HepG2 (cell line): ENCODE results near the gene EIF1. TPM values are rescaled to one million over a fixed set of nuclear protein-coding genes. Genes with fewer than 3 reads are reported as not detected.

Experiments
- GATAD1 ChIP-seq: IDR thresholded peaks from 2 replicates; pipeline ENCODE4 v1.6.1; 2016; ENCODE audit warnings: missing genetic modification reagents, missing compliant biosample characterization
- HES4 ChIP-seq: sonication (generic); formaldehyde crosslinking; IDR thresholded peaks from 2 replicates; pipeline ENCODE4 v1.9.0; 2021; ENCODE audit warnings: mild to moderate bottlenecking, missing genetic modification reagents, borderline replicate concordance
- PHF5A ChIP-seq: IDR thresholded peaks from one replicate; pipeline ENCODE4 v1.6.1; 2018; ENCODE audit warnings: low read depth, missing genetic modification reagents; ENCODE audit not compliant: unreplicated experiment
- POLR2G ChIP-seq: fragments of 200-400 bp; formaldehyde crosslinking; IDR thresholded peaks from 2 replicates; pipeline ENCODE4 v1.6.1; 2018; ENCODE audit warnings: mild to moderate bottlenecking, low read depth, low read length, moderate library complexity
- RAD21 ChIP-seq: fragments of 450-650 bp; formaldehyde crosslinking; IDR thresholded peaks from 2 replicates; pipeline ENCODE4 v1.5.0; 2020; ENCODE audit warnings: mild to moderate bottlenecking
- SAFB2 ChIP-seq: sonication (generic); formaldehyde crosslinking; IDR thresholded peaks from 2 replicates; pipeline ENCODE4 v1.5.1; 2020; ENCODE audit warnings: missing genetic modification reagents, low read depth, mild to moderate bottlenecking, borderline replicate concordance
- TMF1 ChIP-seq: sonication (generic); formaldehyde crosslinking; IDR thresholded peaks from 2 replicates; pipeline ENCODE4 v1.8.1; 2022; ENCODE audit warnings: low read depth, missing genetic modification reagents
- ZNF10 ChIP-seq: sonication (generic); formaldehyde crosslinking; IDR thresholded peaks from 2 replicates; pipeline ENCODE4 v1.4.0; 2020; ENCODE audit warnings: mild to moderate bottlenecking, low read depth, missing genetic modification reagents, borderline replicate concordance
- ZNF124 ChIP-seq: sonication (generic); formaldehyde crosslinking; IDR thresholded peaks from 2 replicates; pipeline ENCODE4 v1.4.0; 2020; ENCODE audit warnings: missing genetic modification reagents
- ZNF296 ChIP-seq: sonication (generic); formaldehyde crosslinking; conservative IDR thresholded peaks from 2 replicates; pipeline ENCODE4 v1.5.0; 2020; ENCODE audit warnings: mild to moderate bottlenecking, missing genetic modification reagents
- ZNF709 ChIP-seq: sonication (generic); formaldehyde crosslinking; IDR thresholded peaks from 2 replicates; pipeline ENCODE4 v1.5.0; 2020; ENCODE audit warnings: mild to moderate bottlenecking, missing genetic modification reagents
- polyA plus RNA-seq, 8 experiments: library from polyadenylated mRNA; depleted of rRNA in 3 of 8; stranded (reverse) in 7 of 8; unstranded in 1 of 8; fragments of >200 nt; fragmentation: Illumina TruSeq in 4 of 8; extraction: Trizol in 4 of 8; gene quantifications; 2 replicates each; pipeline versions ENCODE4 v1.2.1 to v1.2.3, GENCODE V29; 2011 to 2016; ENCODE audit warnings: low read depth in 4 of 8, missing spikeins in 1 of 8, mixed read lengths in 1 of 8; ENCODE audit not compliant: insufficient read depth in 1 of 8
- total RNA-seq, 5 experiments: library from RNA; depleted of rRNA; stranded (reverse); fragments of >200 nt; fragmentation: Illumina TruSeq; extraction: Trizol; gene quantifications; 2 replicates each; pipeline ENCODE4 v1.2.3, GENCODE V29; 2016; ENCODE audit warnings: low read depth in 1 of 5
- TF ChIP-seq, protein P1 (sequence below): sonication (generic); formaldehyde crosslinking; IDR thresholded peaks from 2 replicates; pipeline ENCODE4 v1.4.0; 2020; ENCODE audit warnings: missing genetic modification reagents, low read depth, mild to moderate bottlenecking, borderline replicate concordance
- TF ChIP-seq, protein P2 (sequence below): sonication (generic); formaldehyde crosslinking; IDR thresholded peaks from 2 replicates; pipeline ENCODE4 v1.4.0; 2020; ENCODE audit warnings: missing genetic modification reagents
- TF ChIP-seq, protein P3 (sequence below): sonication (generic); formaldehyde crosslinking; IDR thresholded peaks from 2 replicates; pipeline ENCODE4 v1.4.0; 2020; ENCODE audit warnings: missing genetic modification reagents
- TF ChIP-seq, protein P4 (sequence below): sonication (generic); formaldehyde crosslinking; IDR thresholded peaks from 2 replicates; pipeline ENCODE4 v1.4.0; 2020; ENCODE audit warnings: missing genetic modification reagents

Gene EIF1
- total and polyA plus RNA-seq, 2 of the 13 experiments (the other 11 are each of a cell fraction or from before 2014, with no cell fraction given): 147 to 517 TPM

DNA sequence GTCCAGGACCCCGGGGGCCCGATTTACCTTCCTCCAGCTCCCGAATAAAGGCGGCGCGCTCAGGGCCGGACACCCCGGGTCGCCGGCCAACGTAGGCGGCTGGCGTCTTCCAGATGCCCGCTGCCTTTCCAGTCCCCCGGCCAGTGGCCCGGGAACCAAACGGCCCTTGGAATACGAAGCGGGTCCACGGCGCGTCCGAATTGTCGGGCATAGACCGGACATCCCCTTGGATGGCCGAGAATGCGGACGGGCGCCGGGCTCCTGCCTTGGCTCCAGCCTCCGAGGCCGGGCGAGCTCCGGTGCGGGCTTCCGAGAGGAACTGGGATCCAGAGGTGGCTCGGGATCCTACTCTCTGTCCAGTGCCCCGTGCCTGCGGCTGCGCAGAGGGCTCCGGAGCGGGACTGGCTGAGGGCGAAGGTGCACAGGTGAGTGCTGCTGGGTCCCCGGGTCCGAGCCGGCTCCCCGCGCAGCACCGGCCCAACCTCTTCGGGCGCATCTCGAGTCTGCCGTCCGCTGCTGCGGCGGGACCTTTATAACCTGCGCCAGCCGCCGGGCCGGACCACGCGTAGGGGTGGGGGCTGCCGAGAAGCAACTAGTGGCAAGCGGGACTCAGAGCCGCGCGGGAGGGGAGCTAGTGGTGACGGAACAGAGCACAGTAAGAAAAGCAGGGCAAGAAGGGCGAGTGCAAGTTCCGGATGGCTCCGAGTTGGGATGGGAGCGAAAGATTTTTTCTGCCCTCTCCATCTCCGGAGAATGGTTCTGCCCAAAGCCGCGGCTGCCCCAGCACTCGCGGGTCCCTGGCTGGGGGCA, 45.7 kb downstream of the EIF1 start, which contains the start of gene HAP1 (continued):
- TF ChIP-seq ZNF124 (CRISPR knock-in tag): peak; percentile 40; the same call in 1 of the 2 replicates
- TF ChIP-seq PHF5A (CRISPR knock-in tag): no peak
- TF ChIP-seq, protein P1, sequence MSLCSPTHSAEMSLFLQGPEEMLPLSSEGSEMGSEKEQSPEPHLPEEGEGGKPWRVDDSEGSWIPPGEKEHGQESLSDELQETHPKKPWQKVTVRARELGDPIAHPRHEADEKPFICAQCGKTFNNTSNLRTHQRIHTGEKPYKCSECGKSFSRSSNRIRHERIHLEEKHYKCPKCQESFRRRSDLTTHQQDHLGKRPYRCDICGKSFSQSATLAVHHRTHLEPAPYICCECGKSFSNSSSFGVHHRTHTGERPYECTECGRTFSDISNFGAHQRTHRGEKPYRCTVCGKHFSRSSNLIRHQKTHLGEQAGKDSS: 0 out of 2 replicates have a peak, but pooled peaks have one; percentile 3
- TF ChIP-seq, protein P2, sequence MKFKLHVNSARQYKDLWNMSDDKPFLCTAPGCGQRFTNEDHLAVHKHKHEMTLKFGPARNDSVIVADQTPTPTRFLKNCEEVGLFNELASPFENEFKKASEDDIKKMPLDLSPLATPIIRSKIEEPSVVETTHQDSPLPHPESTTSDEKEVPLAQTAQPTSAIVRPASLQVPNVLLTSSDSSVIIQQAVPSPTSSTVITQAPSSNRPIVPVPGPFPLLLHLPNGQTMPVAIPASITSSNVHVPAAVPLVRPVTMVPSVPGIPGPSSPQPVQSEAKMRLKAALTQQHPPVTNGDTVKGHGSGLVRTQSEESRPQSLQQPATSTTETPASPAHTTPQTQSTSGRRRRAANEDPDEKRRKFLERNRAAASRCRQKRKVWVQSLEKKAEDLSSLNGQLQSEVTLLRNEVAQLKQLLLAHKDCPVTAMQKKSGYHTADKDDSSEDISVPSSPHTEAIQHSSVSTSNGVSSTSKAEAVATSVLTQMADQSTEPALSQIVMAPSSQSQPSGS: no peak
- TF ChIP-seq SAFB2 (CRISPR knock-in tag): peak; percentile 66; the same call in 1 of the 2 replicates
- no peak for TF ChIP-seq RAD21 (CRISPR knock-in tag)
- no peak for TF ChIP-seq ZNF296 (CRISPR knock-in tag)
- TF ChIP-seq, protein P3, sequence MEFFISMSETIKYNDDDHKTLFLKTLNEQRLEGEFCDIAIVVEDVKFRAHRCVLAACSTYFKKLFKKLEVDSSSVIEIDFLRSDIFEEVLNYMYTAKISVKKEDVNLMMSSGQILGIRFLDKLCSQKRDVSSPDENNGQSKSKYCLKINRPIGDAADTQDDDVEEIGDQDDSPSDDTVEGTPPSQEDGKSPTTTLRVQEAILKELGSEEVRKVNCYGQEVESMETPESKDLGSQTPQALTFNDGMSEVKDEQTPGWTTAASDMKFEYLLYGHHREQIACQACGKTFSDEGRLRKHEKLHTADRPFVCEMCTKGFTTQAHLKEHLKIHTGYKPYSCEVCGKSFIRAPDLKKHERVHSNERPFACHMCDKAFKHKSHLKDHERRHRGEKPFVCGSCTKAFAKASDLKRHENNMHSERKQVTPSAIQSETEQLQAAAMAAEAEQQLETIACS (CRISPR knock-in tag): no peak
- TF ChIP-seq ZNF10 (CRISPR knock-in tag): no peak
- peak; percentile 85 for TF ChIP-seq POLR2G
- peak; percentile 79; the same call in 1 of the 2 replicates for TF ChIP-seq ZNF709 (CRISPR knock-in tag)
- no peak; the same call in none of the 2 replicates for TF ChIP-seq GATAD1 (CRISPR knock-in tag)
- no peak for TF ChIP-seq TMF1 (CRISPR knock-in tag)
- peak; percentile 56 for TF ChIP-seq HES4 (CRISPR knock-in tag)
- TF ChIP-seq, protein P4, sequence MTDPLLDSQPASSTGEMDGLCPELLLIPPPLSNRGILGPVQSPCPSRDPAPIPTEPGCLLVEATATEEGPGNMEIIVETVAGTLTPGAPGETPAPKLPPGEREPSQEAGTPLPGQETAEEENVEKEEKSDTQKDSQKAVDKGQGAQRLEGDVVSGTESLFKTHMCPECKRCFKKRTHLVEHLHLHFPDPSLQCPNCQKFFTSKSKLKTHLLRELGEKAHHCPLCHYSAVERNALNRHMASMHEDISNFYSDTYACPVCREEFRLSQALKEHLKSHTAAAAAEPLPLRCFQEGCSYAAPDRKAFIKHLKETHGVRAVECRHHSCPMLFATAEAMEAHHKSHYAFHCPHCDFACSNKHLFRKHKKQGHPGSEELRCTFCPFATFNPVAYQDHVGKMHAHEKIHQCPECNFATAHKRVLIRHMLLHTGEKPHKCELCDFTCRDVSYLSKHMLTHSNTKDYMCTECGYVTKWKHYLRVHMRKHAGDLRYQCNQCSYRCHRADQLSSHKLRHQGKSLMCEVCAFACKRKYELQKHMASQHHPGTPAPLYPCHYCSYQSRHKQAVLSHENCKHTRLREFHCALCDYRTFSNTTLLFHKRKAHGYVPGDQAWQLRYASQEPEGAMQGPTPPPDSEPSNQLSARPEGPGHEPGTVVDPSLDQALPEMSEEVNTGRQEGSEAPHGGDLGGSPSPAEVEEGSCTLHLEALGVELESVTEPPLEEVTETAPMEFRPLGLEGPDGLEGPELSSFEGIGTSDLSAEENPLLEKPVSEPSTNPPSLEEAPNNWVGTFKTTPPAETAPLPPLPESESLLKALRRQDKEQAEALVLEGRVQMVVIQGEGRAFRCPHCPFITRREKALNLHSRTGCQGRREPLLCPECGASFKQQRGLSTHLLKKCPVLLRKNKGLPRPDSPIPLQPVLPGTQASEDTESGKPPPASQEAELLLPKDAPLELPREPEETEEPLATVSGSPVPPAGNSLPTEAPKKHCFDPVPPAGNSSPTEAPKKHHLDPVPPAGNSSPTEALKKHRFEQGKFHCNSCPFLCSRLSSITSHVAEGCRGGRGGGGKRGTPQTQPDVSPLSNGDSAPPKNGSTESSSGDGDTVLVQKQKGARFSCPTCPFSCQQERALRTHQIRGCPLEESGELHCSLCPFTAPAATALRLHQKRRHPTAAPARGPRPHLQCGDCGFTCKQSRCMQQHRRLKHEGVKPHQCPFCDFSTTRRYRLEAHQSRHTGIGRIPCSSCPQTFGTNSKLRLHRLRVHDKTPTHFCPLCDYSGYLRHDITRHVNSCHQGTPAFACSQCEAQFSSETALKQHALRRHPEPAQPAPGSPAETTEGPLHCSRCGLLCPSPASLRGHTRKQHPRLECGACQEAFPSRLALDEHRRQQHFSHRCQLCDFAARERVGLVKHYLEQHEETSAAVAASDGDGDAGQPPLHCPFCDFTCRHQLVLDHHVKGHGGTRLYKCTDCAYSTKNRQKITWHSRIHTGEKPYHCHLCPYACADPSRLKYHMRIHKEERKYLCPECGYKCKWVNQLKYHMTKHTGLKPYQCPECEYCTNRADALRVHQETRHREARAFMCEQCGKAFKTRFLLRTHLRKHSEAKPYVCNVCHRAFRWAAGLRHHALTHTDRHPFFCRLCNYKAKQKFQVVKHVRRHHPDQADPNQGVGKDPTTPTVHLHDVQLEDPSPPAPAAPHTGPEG: peak; percentile 1; the same call in 1 of the 2 replicates
